NCI-H1436 (cell line): Measurements from ENCODE around the gene DIP2B.
"Not testable (repeated sequence)": the region's sequence is repeated elsewhere in the genome, so short reads cannot be mapped to it uniquely, and the experiment has no call there.

Experiments used
- DNase-seq: peaks from one replicate; lab custom pipeline; 2025; lab: John Stamatoyannopoulos, UW

Gene DIP2B

DNA sequence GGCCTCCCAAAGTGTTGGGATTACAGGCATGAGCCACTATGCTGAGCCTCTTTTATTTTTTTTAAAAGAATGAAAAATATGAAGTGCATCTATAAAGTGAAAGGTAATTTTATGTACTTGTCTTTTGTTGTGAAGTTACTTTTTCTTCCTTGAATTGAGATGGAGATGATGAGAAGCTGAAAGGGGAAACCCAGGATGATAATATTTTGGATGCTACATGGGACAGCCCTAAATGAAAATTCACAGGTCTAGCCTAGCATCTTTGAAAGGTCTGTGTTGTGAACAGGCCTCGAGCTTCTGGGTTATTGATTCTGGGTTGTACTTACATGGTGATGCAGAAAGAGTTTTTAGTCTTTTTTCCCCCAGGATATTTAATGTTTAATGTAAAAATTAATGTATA, 14.6 kb downstream of the DIP2B start:
- DNase-seq = no peak

DNA sequence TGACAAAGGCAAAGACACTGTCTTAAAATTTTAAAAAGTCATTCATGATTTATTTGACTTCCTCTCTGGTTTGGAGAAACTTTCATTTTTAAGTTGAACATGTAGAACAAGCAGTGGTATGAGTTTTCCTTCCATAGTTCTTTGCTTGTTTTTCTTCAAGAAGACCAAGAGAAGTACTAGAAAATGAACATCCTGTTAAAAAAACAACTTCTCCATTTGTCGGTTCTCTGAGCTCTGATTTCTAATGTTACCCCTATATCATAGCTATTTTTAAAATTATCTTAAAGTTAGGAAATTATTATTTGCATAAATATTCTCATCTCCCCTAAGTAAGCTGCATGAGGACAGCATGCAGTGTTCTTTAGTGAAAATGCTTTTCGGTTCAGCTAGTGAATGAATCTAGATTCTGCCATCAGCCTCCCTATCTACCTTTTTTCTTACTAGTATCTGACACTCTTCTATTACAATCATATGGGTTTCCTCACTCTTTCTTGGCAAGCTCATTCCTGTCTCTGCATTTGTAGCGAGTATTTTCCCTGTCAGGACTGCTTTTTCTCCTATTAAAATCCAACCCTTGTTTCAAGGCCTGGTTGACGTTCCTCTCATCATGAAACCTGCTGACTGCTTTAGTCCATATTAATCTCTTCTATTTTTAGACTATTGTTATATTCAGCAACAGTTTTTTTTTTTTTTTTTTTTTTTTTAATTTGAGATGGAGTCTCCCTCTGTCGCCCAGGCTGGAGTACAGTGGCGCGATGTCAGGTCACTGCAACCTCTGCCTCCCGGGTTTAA, 15.8 kb downstream of the DIP2B start:
- no peak for DNase-seq

DNA sequence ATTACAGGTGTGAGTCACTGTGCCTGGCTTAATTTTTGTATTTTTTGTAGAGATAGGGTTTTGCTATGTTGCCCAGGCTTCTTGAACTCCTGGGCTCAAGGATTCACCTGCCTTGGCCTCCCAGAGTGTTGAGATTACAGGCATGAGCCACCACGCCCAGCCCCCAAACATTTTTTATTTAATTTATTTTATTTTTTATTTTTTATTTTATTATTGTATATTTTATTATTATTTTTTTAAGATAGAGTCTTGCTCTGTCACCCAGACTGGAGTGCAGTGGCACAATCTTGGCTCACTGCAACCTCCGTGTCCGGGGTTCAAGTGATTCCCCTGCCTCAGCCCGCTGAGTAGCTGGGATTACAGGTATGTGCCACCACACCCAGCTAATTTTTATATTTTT, 17.0 kb downstream of the DIP2B start:
- DNase-seq = not testable (repeated sequence)

DNA sequence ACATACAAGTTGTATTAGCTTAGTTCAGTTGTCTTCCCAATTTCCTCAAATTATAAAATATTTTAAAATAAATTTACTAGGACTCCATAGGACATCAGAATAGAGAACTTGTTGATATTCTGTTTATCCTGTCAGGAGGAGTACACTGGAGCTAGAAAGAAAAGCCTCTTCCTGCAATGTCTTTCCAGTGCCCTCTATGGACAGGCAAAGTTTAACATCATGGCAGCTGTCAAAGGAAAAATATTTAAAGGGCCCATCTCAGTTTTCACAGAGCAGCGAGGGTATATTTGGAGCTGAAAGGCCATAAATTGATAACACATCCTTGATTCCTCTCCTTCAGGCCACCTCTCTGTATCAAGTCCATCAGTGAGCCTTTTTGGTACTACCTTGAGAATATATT, 19.0 kb downstream of the DIP2B start:
- no peak for DNase-seq

DNA sequence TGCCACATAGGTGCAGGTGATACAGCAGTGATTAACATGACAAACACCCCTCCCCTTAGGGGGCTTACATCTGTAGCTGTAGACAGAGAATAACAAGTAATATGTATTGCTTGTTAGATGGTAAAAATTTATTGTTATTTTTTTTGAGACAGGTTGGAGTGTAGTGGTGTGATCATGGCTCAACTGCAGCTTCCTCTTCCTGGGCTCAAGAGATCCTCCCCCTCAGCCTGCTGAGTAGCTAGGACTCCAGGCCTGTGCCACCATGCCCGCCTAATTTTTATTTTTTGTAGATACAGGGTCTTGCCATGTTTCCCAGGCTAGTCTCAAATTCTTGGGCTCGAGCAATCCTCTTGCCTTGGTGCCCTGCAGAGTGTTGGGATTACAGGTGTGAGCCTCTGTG, 19.8 kb downstream of the DIP2B start:
- DNase-seq = no peak

DNA sequence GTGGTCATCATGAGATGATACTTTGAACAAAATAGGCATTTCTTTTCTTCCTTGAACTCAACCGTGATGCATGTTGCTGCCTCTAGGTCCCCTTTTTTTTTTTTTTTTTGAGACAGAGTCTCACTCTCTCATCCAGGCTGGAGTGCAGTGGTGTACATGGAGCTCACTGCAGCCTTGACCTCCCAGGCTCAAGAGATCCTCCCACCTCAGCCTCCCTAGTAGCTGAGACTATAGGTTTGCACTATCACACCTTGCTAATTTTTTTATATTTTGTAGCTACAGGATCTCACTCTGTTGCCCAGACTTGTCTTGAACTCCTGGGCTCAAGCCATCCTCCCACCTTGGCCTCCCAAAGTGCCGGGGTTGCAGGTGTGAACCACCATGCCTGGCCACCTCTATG, 20.6 kb downstream of the DIP2B start:
- DNase-seq = no peak

DNA sequence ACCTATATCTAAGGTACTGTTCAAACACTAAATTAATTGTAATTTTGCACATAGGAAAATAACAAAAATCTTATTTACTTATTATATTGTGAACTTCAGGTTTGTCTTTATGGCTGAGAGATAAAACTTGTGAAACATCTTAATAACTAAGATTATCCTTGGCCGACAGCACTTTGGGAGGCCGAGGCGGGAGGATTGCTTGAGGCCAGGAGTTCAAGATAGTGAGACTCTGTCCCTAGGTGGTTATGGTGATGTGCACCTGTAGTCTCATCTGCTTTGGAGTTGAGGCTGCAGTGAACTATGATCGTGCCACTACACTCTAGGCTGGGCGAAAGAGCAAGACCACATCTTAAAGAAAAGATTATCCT, 22.6 kb downstream of the DIP2B start:
- no peak for DNase-seq

DNA sequence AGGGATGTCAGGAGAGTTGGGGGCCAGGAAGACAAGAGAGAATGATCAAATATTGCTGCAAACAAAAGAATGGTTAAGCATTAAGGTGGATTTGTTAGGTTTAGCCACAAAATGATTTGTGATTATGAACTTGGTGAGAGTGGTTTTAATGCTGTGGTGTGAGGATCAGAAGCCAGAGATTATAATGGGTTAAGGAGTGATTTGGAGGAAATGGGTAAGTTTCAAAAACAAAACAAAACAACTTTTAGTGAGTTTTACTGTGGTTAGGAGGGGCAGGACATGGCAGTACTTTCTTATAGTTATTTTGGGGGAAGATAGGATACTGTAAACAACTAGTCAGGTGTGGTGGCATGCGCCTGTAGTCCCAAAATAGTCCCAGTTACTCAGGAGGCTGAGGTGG, 24.0 kb downstream of the DIP2B start:
- DNase-seq = no peak

DNA sequence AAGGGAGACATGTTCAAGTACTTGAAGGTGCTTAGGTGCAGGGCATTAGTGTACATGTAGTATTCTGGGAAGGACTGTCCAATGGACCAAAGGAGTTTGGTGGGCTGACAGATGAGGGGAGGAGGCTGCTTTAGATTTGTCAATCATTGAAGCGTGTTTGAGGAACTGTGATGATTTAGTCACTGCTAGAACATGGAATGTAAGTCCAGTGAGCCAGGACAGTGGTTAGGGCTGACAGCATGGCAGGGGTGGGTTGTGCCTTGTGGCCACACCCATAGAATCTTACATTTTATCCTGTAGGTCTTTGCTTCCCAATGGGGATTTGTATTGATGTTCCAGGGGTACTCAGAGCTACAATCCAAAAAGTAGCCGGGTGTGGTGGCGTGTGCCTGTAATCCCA, 24.6 kb downstream of the DIP2B start:
- no peak for DNase-seq

DNA sequence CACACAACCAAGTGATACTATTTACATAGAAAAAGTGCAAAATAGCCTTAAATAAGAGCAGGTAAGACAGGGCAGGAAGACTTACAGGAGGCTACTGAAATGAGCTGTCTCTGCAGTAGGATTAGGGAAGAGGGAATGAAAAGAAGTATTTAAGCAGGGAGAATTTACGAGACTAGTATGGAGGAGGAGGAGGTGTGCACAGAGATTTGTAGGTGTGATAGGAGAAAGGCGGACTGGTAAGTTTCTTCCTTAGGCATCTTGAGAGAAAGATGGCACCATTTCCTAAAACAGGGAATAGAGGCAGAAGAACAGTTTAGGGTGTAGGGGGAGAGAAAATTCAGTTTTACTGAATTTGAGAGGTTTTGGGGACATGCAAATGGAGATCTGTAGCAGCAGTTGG, 25.7 kb downstream of the DIP2B start:
- no peak for DNase-seq

DNA sequence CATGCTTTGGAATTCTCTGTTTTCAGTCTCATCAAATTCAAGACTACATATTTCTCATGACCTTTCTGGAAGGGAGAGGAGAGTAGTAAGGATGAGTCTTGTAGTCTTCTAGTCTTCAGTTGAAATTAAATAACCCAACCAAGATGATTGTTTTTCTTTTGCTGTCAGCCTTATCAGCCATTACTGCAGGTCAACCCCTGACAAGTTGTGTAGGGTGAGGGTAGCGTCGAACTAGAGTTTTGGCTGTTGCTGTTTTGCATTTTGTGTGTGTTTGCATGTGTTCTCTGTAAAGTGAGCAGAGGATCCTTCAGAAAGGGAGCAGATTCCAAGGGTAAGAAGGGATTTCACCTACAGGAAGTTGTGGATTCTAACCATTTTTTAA, 28.4 kb downstream of the DIP2B start:
- no peak for DNase-seq

DNA sequence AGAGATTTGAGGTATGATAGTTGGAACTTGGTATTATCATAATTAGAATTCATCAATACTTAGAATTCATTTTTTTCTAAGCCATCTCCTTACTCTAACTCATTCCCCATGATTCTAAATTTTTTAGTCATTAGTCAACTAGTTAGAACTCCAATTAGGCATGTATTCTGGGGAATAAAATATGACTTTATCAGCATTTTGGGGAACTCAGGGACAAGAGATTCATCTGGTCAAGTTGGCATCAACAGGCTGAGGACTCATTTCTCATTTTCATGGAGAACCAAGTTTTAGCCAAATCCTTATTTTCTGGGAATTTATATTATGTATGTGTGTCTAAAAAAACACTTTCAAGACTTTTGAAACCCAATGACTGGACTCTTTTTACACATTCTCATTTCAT, 29.2 kb downstream of the DIP2B start:
- no peak for DNase-seq

DNA sequence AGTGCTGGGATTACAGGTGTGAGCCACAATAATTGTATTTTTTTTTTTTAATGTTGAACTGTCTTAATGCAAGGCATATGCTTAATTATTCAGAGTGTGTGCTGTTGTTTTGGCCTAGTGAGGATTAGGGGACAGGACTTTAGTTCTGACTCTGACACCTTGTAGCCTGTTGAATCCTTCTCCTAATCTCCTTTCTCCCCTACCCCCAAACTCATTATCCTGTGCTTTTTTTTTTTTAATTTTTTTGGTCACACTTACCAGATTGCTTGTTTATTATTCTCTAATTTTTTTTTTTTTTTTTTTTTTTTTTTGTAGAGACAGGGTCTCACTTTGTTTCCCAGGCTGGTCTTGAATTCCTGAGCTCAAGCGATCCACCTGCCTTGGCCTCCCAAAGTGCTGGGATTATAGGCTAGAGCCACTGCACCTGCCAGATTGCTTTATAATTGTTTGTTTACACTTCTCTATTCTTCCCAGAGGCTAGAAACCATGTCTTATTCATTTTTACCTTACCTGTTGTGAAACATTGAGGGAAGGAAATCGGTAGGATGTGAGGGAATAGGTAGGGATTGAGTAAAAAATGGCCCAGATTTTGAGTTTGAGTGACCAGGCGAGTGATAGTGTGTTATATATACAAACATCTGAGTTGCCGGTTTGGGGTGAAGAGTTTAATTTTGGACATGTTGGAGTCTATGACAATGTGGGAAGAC, 32.2 kb downstream of the DIP2B start:
- no peak for DNase-seq

DNA sequence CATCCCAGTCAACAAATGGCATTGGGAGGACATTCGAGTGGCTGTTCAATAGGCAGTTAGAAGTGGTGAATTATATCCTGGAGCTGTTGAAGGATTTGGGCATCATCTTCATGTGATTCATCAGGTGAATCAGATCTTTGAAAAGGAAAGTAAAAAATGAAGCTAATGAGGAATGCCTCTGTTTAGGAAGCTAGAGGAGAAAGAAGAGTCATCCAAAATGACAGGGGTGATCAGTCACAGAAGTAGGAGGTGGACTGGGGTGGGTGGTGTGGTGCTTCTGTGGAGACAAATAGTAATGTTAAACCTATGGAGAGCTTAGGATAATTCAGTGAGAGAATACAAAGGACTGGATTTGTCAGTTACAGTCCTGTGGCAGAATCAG, 32.7 kb downstream of the DIP2B start:
- no peak for DNase-seq

DNA sequence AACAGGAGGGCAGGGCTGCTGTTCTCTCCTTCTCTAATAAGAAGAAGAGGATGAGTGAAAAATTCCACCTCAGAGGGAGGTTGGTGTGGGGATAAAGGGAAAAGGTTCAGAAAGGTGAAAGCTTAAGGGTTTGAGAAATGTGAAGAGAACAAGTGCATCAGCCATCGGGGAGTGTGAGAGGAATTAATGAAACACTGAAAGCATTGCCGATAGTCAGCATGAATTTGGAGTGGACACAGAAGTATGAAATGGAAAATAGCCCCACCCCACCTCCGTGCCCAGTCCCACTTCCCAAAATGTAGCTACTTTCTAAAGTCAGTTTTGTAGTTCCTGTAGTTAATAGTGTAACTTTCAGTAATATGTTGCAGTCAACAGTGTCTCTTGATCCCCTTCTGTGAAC, 33.4 kb downstream of the DIP2B start:
- no peak for DNase-seq

DNA sequence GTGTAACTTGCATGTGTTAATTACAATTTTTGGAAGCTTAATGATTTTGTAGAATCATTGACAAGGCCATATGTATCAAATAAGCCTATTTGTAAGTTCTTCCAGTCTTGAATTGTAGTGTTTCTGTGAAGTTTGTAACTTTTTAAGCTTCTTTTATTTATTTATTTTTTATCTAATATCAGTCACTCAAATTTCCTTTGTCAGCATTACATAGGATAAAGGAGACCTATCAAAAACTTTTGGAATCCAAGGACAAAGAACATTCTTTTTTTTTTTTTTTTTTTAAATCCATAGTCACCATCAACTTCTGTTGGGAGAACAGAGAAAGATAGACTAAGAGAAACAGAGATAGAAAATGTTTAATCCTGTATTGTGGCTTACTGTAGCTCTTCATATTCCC, 36.4 kb downstream of the DIP2B start:
- no peak for DNase-seq

DNA sequence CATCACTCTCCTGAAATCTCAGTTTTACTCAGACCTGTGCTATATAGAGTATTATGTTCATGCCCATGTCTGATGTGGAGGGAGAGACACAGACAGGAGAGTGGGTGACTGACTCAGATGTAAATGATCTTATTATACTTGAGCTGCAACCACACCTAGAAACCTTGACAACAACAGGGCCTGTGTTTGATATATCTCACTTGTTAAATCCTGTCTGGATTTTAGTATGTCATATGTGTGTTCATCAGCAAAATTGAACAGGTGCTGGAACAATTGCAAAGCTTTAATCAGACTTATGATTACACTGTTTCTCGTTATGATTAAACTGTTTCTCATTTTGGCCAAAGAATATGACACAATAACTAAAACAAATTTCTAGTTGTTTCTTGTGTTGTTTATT, 37.7 kb downstream of the DIP2B start:
- peak; percentile 14 for DNase-seq

DNA sequence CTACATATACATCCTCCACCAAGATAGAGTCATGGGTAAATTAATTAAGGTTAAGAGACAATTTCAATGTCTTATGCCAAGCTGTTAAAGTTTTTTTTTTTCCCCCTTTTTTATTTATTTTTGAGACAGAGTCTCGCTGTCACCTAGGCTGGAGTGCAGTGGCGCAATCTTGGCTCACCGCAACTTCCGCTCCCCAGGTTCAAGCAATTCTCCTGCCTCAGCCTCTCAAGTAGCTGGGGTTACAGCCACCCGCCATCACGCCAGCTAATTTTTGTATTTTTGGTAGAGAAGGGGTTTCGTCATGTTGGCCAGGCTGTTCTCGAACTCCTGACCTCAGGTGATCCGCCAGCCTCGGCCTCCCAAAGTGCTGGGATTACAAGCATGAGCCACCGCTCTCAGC, 38.4 kb downstream of the DIP2B start:
- DNase-seq = not testable (repeated sequence)

DNA sequence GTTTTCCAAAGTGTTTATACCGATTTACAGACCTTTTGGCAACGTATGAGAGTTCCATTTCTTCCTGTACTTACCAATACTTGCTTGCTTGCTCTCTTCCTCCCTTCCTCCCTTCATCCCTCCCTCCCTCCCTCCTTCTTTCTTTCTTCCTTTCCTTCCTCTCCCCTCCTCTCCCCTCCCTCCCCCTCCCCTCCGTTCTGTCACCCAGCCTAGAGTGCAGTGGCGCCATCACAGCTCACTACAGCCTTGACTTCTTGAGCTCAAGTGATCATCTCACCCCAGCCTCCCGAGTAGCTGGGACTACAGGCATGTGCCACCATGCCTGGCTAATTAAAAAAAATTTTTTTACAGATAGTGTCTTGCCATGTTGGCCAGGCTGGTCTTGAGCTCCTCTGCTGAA, 40.4 kb downstream of the DIP2B start:
- DNase-seq = no peak

DNA sequence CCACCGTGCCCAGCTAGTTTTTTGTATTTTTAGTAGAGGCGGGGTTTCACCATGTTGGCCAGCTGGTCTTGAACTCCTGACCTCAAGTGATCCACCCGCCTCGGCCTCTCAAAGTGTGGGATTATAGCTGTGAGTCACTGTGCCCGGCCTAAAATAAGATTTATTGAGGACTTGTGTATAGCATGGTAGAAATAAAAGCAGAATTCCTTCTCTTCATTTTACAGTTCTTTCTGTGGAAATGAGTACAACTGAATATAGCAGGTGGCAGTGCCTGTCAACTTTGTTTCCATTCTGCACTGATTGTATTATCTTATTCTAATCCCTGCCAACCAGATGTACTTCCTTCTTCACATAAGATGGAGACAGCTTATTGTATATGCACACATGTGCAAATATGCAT, 41.0 kb downstream of the DIP2B start:
- DNase-seq = no peak

DNA sequence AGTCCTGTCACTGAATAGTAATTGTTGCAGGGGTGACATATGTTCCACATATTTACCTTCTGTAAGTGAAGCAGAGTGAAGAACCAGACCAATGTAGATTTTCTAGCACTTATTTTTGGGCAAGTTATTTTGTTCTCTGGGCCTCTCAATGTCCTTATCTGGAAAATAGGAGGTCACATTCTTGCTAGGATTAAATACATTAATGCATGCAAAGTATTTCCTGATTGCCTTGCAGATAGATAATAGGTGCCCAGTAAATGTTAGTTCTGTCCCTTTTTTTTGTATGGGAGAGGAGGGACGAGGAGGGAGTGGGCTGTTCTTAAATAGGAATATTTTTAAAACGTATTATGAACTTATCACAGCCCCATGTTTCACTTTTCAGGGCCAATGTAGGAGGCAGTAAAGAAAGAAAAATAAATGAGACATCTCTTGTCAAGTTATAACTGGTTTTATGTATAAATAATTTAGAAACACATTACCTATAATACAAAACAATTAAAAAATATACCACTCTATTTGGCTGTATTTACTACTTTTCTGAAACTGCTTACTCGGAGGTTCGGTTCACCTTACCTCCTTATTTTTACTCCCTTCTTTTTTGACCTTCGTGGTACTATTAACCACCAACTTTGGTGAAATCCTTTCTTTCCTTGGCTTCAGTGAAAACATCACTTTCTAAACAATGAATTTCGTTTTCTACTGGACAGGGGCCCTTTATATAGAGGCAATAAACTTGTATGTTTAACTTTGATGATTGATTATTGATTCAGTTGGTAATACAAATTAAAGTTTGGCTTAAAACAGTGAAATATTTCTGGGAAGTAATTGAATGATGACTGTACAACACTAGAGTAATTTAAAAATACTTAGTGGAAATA, 41.9 kb downstream of the DIP2B start:
- DNase-seq = no peak

DNA sequence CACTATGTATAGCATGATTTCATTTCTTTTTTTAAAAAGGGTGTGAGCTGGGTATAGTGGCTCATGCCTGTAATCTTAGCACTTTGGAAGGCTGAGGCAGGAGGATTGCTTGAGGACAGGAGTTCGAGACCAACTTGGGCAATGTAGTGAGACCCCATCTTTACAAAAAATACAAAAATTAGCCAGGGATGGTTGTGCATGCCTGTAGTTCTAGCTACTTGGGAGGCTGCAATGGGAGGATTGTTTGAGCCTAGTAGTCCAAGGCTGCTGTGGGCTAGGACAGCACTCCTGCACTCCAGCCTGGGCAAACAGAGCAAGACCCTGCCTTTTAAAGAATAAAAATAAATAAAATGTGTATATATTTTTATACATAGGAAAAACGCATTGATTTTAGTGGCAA, 43.0 kb downstream of the DIP2B start:
- no peak for DNase-seq

DNA sequence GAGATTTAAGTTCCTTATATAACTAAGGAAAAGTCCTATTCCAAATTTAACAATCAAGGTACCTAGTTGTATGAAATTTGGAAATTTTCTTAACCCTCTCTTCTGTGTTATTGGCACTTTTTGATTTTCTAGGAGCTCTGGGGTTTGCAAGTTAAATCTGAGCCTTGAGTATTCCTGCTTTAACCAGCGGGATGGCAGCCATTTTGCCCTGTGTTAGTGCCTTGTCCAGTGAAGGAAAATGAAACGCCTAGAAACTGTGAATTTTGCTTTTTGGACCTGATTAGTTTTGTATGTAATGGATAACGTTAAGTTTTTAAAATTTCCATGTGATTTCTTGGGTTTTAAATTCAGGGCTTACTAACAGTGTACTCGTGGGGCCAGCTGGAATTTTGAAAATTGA, 45.1 kb downstream of the DIP2B start:
- no peak for DNase-seq
